IMR-90 (cell line): Measurements from ENCODE around the gene HLA-DMB. TPM values are rescaled to one million over a fixed set of nuclear protein-coding genes. Genes with fewer than 3 reads are reported as not detected.

Experiments
- ATAC-seq: fragments of 200-7000 bp; cut with Tn5 transposase; 2 replicates; pipeline ENCODE4 v1.9.1; 2020; ENCODE audit warnings: low read depth, mild to moderate bottlenecking, moderate library complexity
- Bru-seq: library from RNA; stranded (reverse); fragments of 400-500 nt; gene quantifications from one replicate; lab custom pipeline; 2021; lab: Mats Ljungman, UMichigan
- BruChase-seq, 2 experiments: library from RNA; stranded (reverse); fragments of 400-500 nt; gene quantifications; one replicate each; lab custom pipeline; 2021; lab: Mats Ljungman, UMichigan
- BruUV-seq: library from RNA; stranded (reverse); fragments of 400-500 nt; replicated peaks from 2 replicates; lab custom pipeline; 2021; lab: Mats Ljungman, UMichigan
- CTCF ChIA-PET: fragments of 300-600 bp; formaldehyde crosslinking; extraction: SDS; loops from one replicate; lab custom pipeline; 2021; ENCODE audit warnings: antibody characterized with exemption; lab: Yijun Ruan, JAX
- POLR2A ChIA-PET: fragments of 300-600 bp; sonication (Branson Sonifier 250); formaldehyde crosslinking; loops from one replicate; lab custom pipeline; 2022; ENCODE audit warnings: antibody characterized with exemption; ENCODE audit not compliant: unreplicated experiment; lab: Charles Lee
- DNase-seq: peaks from one replicate; pipeline ENCODE4 v3.0.0; 2013
- H2AFZ ChIP-seq: replicated peaks from 2 replicates; pipeline ENCODE3; 2013; ENCODE audit warnings: low read length, mild to moderate bottlenecking; ENCODE audit not compliant: poor library complexity
- H2AK5ac ChIP-seq: 2 replicates; pipeline ENCODE4 v1.6.1; 2013; ENCODE audit warnings: low read depth, low read length, inconsistent platforms
- H2AK9ac ChIP-seq: replicated peaks from 2 replicates; pipeline ENCODE3; 2013; ENCODE audit warnings: mild to moderate bottlenecking, low read depth, low read length, moderate library complexity; ENCODE audit not compliant: poor library complexity
- H2BK120ac ChIP-seq: 2 replicates; pipeline ENCODE4 v1.6.1; 2013; ENCODE audit warnings: low read depth, low read length, inconsistent platforms
- H2BK15ac ChIP-seq: 3 replicates; pipeline ENCODE4 v1.6.1; 2013; ENCODE audit warnings: low read depth, low read length, inconsistent platforms
- H2BK20ac ChIP-seq: 2 replicates; pipeline ENCODE4 v1.6.1; 2013; ENCODE audit warnings: low read depth, mild to moderate bottlenecking, inconsistent platforms, low read length, moderate library complexity
- H2BK5ac ChIP-seq: 2 replicates; pipeline ENCODE4 v1.6.1; 2013; ENCODE audit warnings: mild to moderate bottlenecking, low read depth, low read length, inconsistent platforms; ENCODE audit not compliant: poor library complexity, severe bottlenecking
- H3K14ac ChIP-seq: replicated peaks from 2 replicates; pipeline ENCODE4 v1.6.1; 2013; ENCODE audit warnings: low read depth, low read length, inconsistent platforms
- H3K18ac ChIP-seq: 2 replicates; pipeline ENCODE4 v1.6.1; 2013; ENCODE audit warnings: low read depth, low read length, control low read depth
- H3K23ac ChIP-seq: 2 replicates; pipeline ENCODE4 v1.6.1; 2013; ENCODE audit warnings: low read depth, low read length, inconsistent platforms
- H3K27ac ChIP-seq: 2 replicates; pipeline ENCODE4 v1.5.1; 2013; ENCODE audit warnings: mild to moderate bottlenecking, control low read depth, low read length; ENCODE audit not compliant: insufficient read depth
- H3K27me3 ChIP-seq: 2 replicates; pipeline ENCODE4 v1.6.1; 2013; ENCODE audit warnings: low read length; ENCODE audit not compliant: control insufficient read depth, insufficient read depth
- H3K36me3 ChIP-seq: 2 replicates; pipeline ENCODE4 v1.6.1; 2013; ENCODE audit warnings: low read length, mixed read lengths; ENCODE audit not compliant: control insufficient read depth, insufficient read depth
- H3K4ac ChIP-seq: 2 replicates; pipeline ENCODE4 v1.6.1; 2013; ENCODE audit warnings: low read depth, low read length, inconsistent platforms
- H3K4me1 ChIP-seq: 2 replicates; pipeline ENCODE4 v1.6.1; 2013; ENCODE audit warnings: low read length, mixed read lengths; ENCODE audit not compliant: control insufficient read depth, insufficient read depth
- H3K4me2 ChIP-seq: 2 replicates; pipeline ENCODE4 v1.6.1; 2013; ENCODE audit warnings: low read depth, mild to moderate bottlenecking, control low read depth, low read length, moderate library complexity
- H3K4me3 ChIP-seq: 2 replicates; pipeline ENCODE4 v1.5.1; 2013; ENCODE audit warnings: low read depth, mild to moderate bottlenecking, control low read depth, low read length, moderate library complexity; ENCODE audit not compliant: insufficient read depth
- H3K56ac ChIP-seq: 2 replicates; pipeline ENCODE4 v1.6.1; 2013; ENCODE audit warnings: low read length, inconsistent platforms; ENCODE audit not compliant: insufficient read depth; ENCODE audit errors: extremely low read depth
- H3K79me1 ChIP-seq, 2 experiments: 2 replicates each; pipeline ENCODE4 v1.6.1; 2013; ENCODE audit warnings: low read length in 2 of 2, inconsistent platforms in 1 of 2, low read depth in 1 of 2
- H3K9ac ChIP-seq: 2 replicates; pipeline ENCODE4 v1.6.1; 2013; ENCODE audit warnings: low read depth, low read length, control low read depth
- H3K9me1 ChIP-seq: 2 replicates; pipeline ENCODE4 v1.6.1; 2013; ENCODE audit warnings: low read length, inconsistent platforms; ENCODE audit not compliant: insufficient read depth
- H3K9me3 ChIP-seq: 2 replicates; pipeline ENCODE4 v1.6.1; 2013; ENCODE audit warnings: low read length; ENCODE audit not compliant: control insufficient read depth, insufficient read depth
- H4K20me1 ChIP-seq: 2 replicates; pipeline ENCODE4 v1.6.1; 2013; ENCODE audit warnings: low read length, inconsistent platforms; ENCODE audit not compliant: insufficient read depth
- H4K5ac ChIP-seq: 2 replicates; pipeline ENCODE4 v1.6.1; 2013; ENCODE audit warnings: mild to moderate bottlenecking, low read depth, low read length, control low read depth
- H4K8ac ChIP-seq, 2 experiments: 2 replicates each; pipeline ENCODE4 v1.6.1; 2013; ENCODE audit warnings: low read depth in 2 of 2, low read length in 2 of 2, control low read depth in 1 of 2, inconsistent platforms in 1 of 2
- H4K91ac ChIP-seq: 2 replicates; pipeline ENCODE4 v1.6.1; 2013; ENCODE audit warnings: low read depth, low read length, inconsistent platforms; ENCODE audit not compliant: insufficient read depth
- FOS ChIP-seq: fragments of 150-350 bp; IDR thresholded peaks from 2 replicates; pipeline ENCODE4 v1.6.1; 2016; ENCODE audit warnings: low read depth, low read length
- RFX5 ChIP-seq: IDR thresholded peaks from 2 replicates; pipeline ENCODE4 v1.8.0; 2012; ENCODE audit warnings: low read depth, mild to moderate bottlenecking, low read length, moderate library complexity
- WGBS, 2 experiments: methylation state at CpG; one replicate each; pipeline versions ENCODE4 v1.1.5 to v1.1.7; 2013; ENCODE audit warnings: missing lambda C conversion rate in 2 of 2; ENCODE audit not compliant: insufficient read length in 1 of 2; ENCODE audit errors: extremely low coverage in 2 of 2; 5-methylcytosine and 5-hydroxymethylcytosine counted together
- dilution Hi-C: fragments of 300-500 bp; cut with HindIII; formaldehyde crosslinking; loops from one replicate; pipeline ENCODE4 v1.14.3; 2018; ENCODE audit warnings: low sequenced_read_pairs; ENCODE audit not compliant: unreplicated experiment
- in situ Hi-C: fragments of 300-500 bp; cut with MboI; formaldehyde crosslinking; loops from 3 replicates; pipeline ENCODE4 v1.14.3; 2019; ENCODE audit warnings: low sequenced_read_pairs, inconsistent platforms, mixed read lengths
- intact Hi-C: fragments of 100-400 bp; cut with micrococcal nuclease; formaldehyde crosslinking; loops from 2 replicates; pipeline ENCODE4 v1.10.0; 2022
- long read RNA-seq: library from polyadenylated mRNA; unstranded; transcript quantifications from one replicate; pipeline ENCODE4 v2.0.0, GENCODE V29; 2021; ENCODE audit not compliant: unreplicated experiment
- polyA plus RNA-seq, 3 experiments: library from polyadenylated mRNA; depleted of rRNA; stranded (reverse); fragments of >200 nt; gene quantifications; 2 replicates each; pipeline ENCODE4 v1.2.3, GENCODE V29; 2012; ENCODE audit warnings: low replicate concordance in 1 of 3
- total RNA-seq: library from RNA; depleted of rRNA; stranded (reverse); fragments of >200 nt; gene quantifications from 2 replicates; pipeline ENCODE4 v1.2.3, GENCODE V29; 2012; rRNA removed

The HLA-DMB gene
- 0.18 and 0.28 TPM in 2 replicates for total RNA-seq
- 0.19 and 0.20 TPM in 2 replicates for polyA plus RNA-seq (2012; rRNA removed)
- 0.10 and 0.18 TPM in 2 replicates for polyA plus RNA-seq (2012; cell fraction: cytosol; rRNA removed)
- polyA plus RNA-seq (2012; cell fraction: nucleus; rRNA removed; ENCODE audit: low replicate concordance), result 0.14 and 0.15 TPM in 2 replicates
- Bru-seq, nascent RNA, result percentile 15 among the genes with signal in this experiment
- percentile 31 among the genes with signal in this experiment for BruChase-seq, experiment 1, labeled RNA remaining after a 6-hour chase
- BruChase-seq, experiment 2, labeled RNA remaining after a 2-hour chase, result percentile 32 among the genes with signal in this experiment
- long read RNA-seq, result 0 reads

DNA sequence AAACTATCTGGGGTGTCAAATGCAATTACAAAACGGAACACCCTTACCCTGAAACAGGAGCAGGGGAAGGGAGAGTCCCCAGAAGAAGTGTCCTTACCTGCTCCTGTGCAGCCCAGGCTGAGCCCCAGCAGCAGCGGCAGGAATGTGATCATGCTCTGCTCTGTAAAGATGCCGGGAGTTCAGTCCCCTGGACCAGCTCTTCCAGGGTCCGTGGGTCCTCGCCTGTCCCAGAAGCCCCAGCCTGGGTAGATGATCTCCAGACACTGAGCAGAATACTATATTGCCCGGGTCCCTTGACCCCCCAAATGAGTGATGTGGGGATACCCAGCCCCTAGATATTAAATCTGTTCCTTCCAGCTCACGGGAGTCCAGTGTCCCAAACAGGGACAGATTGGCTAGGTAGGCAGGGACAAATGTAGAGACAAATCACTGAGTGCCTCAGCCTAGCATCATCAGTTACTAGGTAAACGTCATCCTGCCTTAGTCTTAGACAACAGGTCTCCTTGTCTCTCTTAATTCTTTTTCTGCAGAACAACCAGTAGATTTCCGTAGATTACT is at the start of gene HLA-DMB:
Gene HLA-DMB (minus strand): TSS at position 373 of the 558 bp plus-strand sequence. CDS start 221 bp downstream, at position 152.
- DNase-seq (peak; percentile 73), ATAC-seq (peak; percentile 93)
- H3K9ac ChIP-seq, result no peak within 1 kb of the TSS
- dilution Hi-C loops, result no loop called here
- no peak within 1 kb of the TSS for H2BK15ac ChIP-seq
- ChIA-PET POLR2A (interaction anchor here (0.6 kb wide), 1 partner anchor 30 kb away, joined by 5 read pairs; no protein-coding TSS in a partner anchor), CTCF (interaction anchor here (1.3 kb wide), 1 partner anchor 13 kb away, joined by 5 read pairs; the partner anchor contains the start of gene HLA-DMA)
- H3K79me1 ChIP-seq, result no peaks in the 10 kb centered on the region
- H3K4me1 ChIP-seq, result peaks cover 9% of the 10 kb centered on the region
- H3K9me3 ChIP-seq, result no peaks in the 10 kb centered on the region
- no peak within 1 kb of the TSS for H2BK120ac ChIP-seq
- no peak within 1 kb of the TSS for H2BK20ac ChIP-seq
- H3K23ac ChIP-seq, result no peak within 1 kb of the TSS
- H4K5ac ChIP-seq, result no peak within 1 kb of the TSS
- intact Hi-C loops, result no loop called here
- no CpG with 5 or more reads among the region's 9 CpGs for WGBS, 2 experiments
- no peak within 1 kb of the TSS for H2AK5ac ChIP-seq
- no peak within 1 kb of the TSS for H2AK9ac ChIP-seq
- no peak within 1 kb of the TSS for H3K18ac ChIP-seq
- no peak within 1 kb of the TSS for H3K4ac ChIP-seq
- H3K27ac ChIP-seq, result no peak within 1 kb of the TSS
- no peak within 1 kb of the TSS for H2BK5ac ChIP-seq
- TF ChIP-seq FOS (no peak), RFX5 (peak; percentile 99)
- in situ Hi-C loops, result no loop called here
- peak within 1 kb of the TSS; percentile 2; the same call in 1 of the 2 replicates for H3K4me3 ChIP-seq
- peak within 1 kb of the TSS; percentile 9; the same call in 1 of the 2 replicates for H3K4me2 ChIP-seq
- no peak within 1 kb of the TSS for H3K56ac ChIP-seq
- no peak within 1 kb of the TSS for H4K8ac ChIP-seq
- peak within 1 kb of the TSS; percentile 77 for H2AFZ ChIP-seq
- no peak within 1 kb of the TSS for H4K91ac ChIP-seq
- no peaks in the 10 kb centered on the region for H3K36me3 ChIP-seq
- peaks cover 8% of the 10 kb centered on the region for H3K27me3 ChIP-seq
- peaks cover 6% of the 10 kb centered on the region for H3K9me1 ChIP-seq
- no peaks in the 10 kb centered on the region for H4K20me1 ChIP-seq
- no TSS peak for BruUV-seq
- H3K14ac ChIP-seq, result no peak within 1 kb of the TSS
